ENCODE measurements around the gene AMDHD2. TPM values are rescaled to one million over a fixed set of nuclear protein-coding genes. Genes with fewer than 3 reads are reported as not detected.
A peak's percentile ranks its signal among the peaks of the same experiment; 100 is the strongest.

AMDHD2 gene
- total RNA-seq, 4 donors from 2014 or later: 12.3 to 18.1 (median 13.7) TPM

DNA sequence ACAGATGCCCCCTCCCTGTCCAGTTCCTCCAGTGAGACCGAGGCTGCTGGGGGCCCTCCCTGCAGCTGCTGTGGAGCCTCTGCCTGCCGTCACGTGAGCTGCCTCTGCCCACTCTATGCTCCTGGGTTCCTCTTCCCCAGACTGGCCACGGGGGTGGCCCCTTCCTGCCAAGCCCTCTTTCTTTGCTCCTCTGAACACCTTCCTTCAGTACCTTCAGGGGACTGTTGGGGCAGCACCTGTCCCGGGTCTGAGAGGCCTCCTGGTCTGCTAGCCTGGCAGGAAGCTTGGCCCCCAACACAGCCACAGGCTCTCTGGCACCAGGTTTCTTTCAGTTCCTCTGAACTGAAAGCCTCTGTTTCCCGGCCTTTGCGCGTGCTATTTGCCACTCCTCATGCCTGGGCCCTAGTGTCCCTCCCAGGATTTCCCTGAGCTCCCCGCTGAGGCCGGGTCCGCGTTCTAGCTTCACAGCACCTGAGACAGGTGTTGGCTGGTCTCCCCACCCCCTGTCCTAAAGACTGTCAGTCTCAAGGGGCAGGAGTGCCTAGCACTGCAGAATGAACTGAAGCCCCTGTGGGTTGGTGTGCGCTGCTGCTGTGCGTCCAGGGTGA, 13.0 kb upstream of the AMDHD2 start:
- no peak overlapping the region for H3K4me3 ChIP-seq
- in situ Hi-C loops (cut with MboI; ENCODE audit: low sequenced_read_pairs in 4 of 4) (loop anchor here in 1 of 4 donors (10.0 kb wide), 1 partner anchor 172 kb away; no protein-coding TSS in a partner anchor), intact Hi-C loops (cut with DNase I; ENCODE audit: low total_unique reads) (no loop called here)
- no peaks in the 10 kb centered on the region for H3K4me1 ChIP-seq
- DNase-seq (no peak), ATAC-seq (no peak)
- peak overlapping the region in 3 of 4 donors; percentile 9 to 35 (median 28) for H3K27ac ChIP-seq
- TF ChIP-seq POLR2A (IDR thresholded peaks at IDR 0.05): no peak
- TF ChIP-seq, protein P1, sequence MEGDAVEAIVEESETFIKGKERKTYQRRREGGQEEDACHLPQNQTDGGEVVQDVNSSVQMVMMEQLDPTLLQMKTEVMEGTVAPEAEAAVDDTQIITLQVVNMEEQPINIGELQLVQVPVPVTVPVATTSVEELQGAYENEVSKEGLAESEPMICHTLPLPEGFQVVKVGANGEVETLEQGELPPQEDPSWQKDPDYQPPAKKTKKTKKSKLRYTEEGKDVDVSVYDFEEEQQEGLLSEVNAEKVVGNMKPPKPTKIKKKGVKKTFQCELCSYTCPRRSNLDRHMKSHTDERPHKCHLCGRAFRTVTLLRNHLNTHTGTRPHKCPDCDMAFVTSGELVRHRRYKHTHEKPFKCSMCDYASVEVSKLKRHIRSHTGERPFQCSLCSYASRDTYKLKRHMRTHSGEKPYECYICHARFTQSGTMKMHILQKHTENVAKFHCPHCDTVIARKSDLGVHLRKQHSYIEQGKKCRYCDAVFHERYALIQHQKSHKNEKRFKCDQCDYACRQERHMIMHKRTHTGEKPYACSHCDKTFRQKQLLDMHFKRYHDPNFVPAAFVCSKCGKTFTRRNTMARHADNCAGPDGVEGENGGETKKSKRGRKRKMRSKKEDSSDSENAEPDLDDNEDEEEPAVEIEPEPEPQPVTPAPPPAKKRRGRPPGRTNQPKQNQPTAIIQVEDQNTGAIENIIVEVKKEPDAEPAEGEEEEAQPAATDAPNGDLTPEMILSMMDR (IDR thresholded peaks at IDR 0.05 in 4 of 5, conservative IDR thresholded peaks at IDR 0.05 in 1 of 5): no peak
- H3K27me3 ChIP-seq: no peaks in the 10 kb centered on the region
- H3K9me3 ChIP-seq: no peaks in the 10 kb centered on the region
- H3K36me3 ChIP-seq: no peaks in the 10 kb centered on the region

DNA sequence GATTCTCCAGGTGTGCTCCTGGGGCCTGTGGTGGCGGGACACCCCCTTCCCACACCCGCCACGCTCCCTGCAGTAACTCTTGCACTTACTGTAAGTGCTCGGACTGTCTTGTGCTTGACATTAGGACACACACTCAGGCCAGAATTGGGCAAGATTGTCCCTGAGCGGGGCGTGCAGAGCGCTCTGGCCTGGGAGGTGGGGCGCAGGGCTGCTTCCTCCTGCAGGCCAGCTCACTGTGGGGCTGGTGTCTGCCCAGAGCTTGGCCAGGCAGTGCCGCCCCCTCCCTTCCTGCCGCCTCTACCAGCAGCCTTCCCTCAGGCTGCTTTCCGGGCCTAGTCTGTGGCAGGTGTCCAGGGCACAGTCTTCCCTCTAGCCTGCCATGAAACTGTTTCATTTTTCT, 12.5 kb upstream of the AMDHD2 start:
- H3K27ac ChIP-seq: peak overlapping the region in 2 of 4 donors; percentile 9 to 35

DNA sequence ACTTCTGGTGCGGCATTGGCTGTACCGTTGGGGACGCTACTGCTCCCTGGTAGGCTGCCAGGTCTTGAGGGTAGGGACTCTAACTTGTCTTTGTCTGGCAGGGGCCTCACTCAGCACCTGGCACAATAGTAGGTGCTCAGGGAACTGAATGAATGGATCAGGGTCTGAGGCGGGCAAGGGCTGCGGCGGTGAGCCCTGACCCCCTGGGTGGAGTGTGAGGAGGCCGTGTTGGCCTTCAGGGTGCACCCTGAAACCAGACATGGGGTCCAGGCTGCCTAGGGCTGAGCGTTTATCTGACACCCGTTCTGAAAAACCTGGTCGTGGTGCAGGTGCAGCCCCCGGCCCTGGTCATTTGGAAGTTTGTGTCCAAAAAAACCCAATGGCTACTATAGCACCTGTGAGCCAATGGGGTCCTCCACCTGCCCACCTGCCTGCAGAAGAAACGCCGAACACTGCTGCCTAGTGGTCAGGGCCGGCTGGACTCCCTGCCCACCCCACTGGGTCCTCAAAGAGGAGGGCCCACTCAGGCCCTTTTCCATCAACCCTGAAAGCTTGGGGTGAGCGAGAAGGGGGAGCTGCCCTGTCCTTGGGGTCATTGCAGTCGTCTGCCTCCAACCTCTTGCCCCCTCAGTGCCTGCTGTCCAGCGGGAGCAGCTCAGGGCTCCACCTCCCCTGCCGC, 11.3 kb upstream of the AMDHD2 start:
- in situ Hi-C loops (cut with MboI; ENCODE audit: low sequenced_read_pairs in 4 of 4): loop anchor here in 1 of 4 donors (10.0 kb wide), 1 partner anchor 174 kb away; no protein-coding TSS in a partner anchor
- H3K9me3 ChIP-seq: no peaks in the 10 kb centered on the region
- TF ChIP-seq, protein P1 (IDR thresholded peaks at IDR 0.05 in 4 of 5, conservative IDR thresholded peaks at IDR 0.05 in 1 of 5): no peak
- no peak for TF ChIP-seq POLR2A (IDR thresholded peaks at IDR 0.05)
- no peak overlapping the region for H3K27ac ChIP-seq
- H3K27me3 ChIP-seq: no peaks in the 10 kb centered on the region
- DNase-seq (no peak), ATAC-seq (no peak)
- intact Hi-C loops (cut with DNase I; ENCODE audit: low total_unique reads): no loop called here
- no peaks in the 10 kb centered on the region for H3K36me3 ChIP-seq
- no peak overlapping the region for H3K4me3 ChIP-seq
- peaks cover 6 to 7% of the 10 kb centered on the region in 2 donors for H3K4me1 ChIP-seq

More for the DNA sequence above, 12.5 kb upstream of the AMDHD2 start:
- intact Hi-C loops (cut with DNase I; ENCODE audit: low total_unique reads) (no loop called here), in situ Hi-C loops (cut with MboI; ENCODE audit: low sequenced_read_pairs in 4 of 4) (loop anchor here in 1 of 4 donors (10.0 kb wide), 1 partner anchor 173 kb away; no protein-coding TSS in a partner anchor)
- no peak for TF ChIP-seq POLR2A (IDR thresholded peaks at IDR 0.05)
- TF ChIP-seq, protein P1 (IDR thresholded peaks at IDR 0.05 in 4 of 5, conservative IDR thresholded peaks at IDR 0.05 in 1 of 5): no peak
- Histone ChIP-seq H3K36me3 (no peaks in the 10 kb centered on the region), H3K4me3 (no peak overlapping the region), H3K9me3 (no peaks in the 10 kb centered on the region), H3K4me1 (peaks cover 0 to under 1% of the 10 kb centered on the region in 2 donors), H3K27me3 (no peaks in the 10 kb centered on the region)
- no peak for ATAC-seq
- DNase-seq: peak in 1 of 2 donors; percentile 46

DNA sequence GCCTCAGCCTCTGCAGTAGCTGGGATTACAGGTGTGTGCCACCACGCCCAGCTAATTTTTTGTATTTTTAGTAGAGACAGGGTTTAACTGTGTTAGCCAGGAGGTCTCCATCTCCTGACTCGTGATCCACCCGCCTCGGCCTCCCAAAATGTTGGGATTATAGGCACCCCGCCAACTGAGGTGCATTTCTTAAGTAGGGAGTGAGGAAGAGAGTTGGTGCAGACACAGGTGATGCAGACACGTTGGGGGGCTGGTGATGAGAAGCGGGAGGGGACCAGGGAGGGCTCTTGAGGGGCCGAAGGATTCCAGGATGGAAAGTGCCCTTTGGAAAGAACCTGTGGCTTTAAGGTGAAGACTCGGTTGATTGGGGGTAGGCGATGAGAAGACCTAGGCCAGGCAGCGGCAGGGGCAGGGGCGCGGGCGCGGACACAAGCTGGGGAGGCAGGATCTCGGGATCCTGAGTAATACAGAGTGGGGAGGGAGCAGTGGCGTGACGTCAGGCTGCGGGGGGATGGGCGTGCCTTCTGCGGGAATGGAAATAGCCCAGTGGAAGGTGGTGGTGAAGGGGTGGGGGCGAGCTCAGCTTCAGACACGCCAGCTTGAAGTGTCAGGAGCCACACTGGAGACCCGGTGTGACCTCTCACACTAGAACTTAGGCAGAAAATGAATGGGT, 8.9 kb upstream of the AMDHD2 start:
- TF ChIP-seq, protein P1 (IDR thresholded peaks at IDR 0.05 in 4 of 5, conservative IDR thresholded peaks at IDR 0.05 in 1 of 5): no peak
- TF ChIP-seq POLR2A (IDR thresholded peaks at IDR 0.05): no peak
- H3K4me1 ChIP-seq: peaks cover 20 to 24% of the 10 kb centered on the region in 2 donors
- no peak overlapping the region for H3K4me3 ChIP-seq
- in situ Hi-C loops (cut with MboI; ENCODE audit: low sequenced_read_pairs in 4 of 4) (no loop called here), intact Hi-C loops (cut with DNase I; ENCODE audit: low total_unique reads) (loop anchor here (10.0 kb wide), 1 partner anchor 246 kb away; the partner anchor contains the start of gene RNPS1)
- no peaks in the 10 kb centered on the region for H3K27me3 ChIP-seq
- no peak overlapping the region for H3K27ac ChIP-seq
- no peaks in the 10 kb centered on the region for H3K36me3 ChIP-seq
- ATAC-seq (no peak), DNase-seq (no peak)
- no peaks in the 10 kb centered on the region for H3K9me3 ChIP-seq
